ENCODE data around the gene CACNG4.

- TF ChIP-seq CEBPB (IDR thresholded peaks at IDR 0.05) = no peak
- TF ChIP-seq CTCF (IDR thresholded peaks at IDR 0.05) = no peak
- TF ChIP-seq POLR2A (IDR thresholded peaks at IDR 0.05; ENCODE audit: low read length) = no peak
- no peak for TF ChIP-seq REST (IDR thresholded peaks at IDR 0.05)
- TF ChIP-seq EP300 (IDR thresholded peaks at IDR 0.05) = no peak
- TF ChIP-seq USF2 (IDR thresholded peaks at IDR 0.05) = no peak
- no peak for TF ChIP-seq CHD4 (IDR thresholded peaks at IDR 0.05; ENCODE audit: borderline replicate concordance)
- TF ChIP-seq HES2 (IDR thresholded peaks at IDR 0.05) = no peak
- no peak for TF ChIP-seq TP53 (CRISPR knock-in tag; IDR thresholded peaks at IDR 0.05)
- TF ChIP-seq FOXS1 (CRISPR knock-in tag; IDR thresholded peaks at IDR 0.05) = no peak
- TF ChIP-seq SMC3 (IDR thresholded peaks at IDR 0.05) = no peak
- no peak for TF ChIP-seq ELK1 (IDR thresholded peaks at IDR 0.05; ENCODE audit: low read depth, low read length)
- no peak for TF ChIP-seq PBX3 (IDR thresholded peaks at IDR 0.05)
- TF ChIP-seq ESRRA (IDR thresholded peaks at IDR 0.05; ENCODE audit: borderline replicate concordance, low read length) = no peak
Measured at GRCh38 chr17:66963521-66963908, 992 bp upstream of the CACNG4 start.

All from A549 (cell line).